ENCODE results near the gene ANGPT4.
"Not testable (repeated sequence)": the region's sequence is repeated elsewhere in the genome, so short reads cannot be mapped to it uniquely, and the experiment has no call there.

Gene ANGPT4

GRCh38 chr20:841568-842546, 74.3 kb downstream of the ANGPT4 start:
- no peak for DNase-seq

GRCh38 chr20:840858-841567, 75.1 kb downstream of the ANGPT4 start:
- peak; percentile 34 for DNase-seq

- no peak for DNase-seq
Measured at GRCh38 chr20:840503-840857, 75.7 kb downstream of the ANGPT4 start.

DNA sequence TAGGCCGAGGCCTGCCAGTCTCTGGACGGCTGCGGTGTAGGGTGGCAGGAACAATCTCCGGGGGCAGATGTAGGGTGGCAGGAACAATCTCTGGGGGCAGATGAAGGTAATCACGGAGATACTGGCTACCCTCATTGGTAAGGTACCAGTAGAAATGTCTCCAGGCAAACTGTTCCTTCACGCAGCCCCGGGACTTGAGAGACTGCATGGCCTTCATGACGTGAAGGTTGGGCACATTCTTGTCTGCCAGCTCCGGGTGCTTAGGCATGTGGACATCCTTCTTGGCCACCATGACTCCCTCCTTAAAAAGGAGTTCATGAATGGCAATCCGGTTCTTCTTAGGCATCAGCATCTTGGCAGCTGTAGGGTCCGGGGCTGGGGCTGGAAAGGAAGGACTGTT, 76.5 kb downstream of the ANGPT4 start:
- DNase-seq, result no peak

DNA sequence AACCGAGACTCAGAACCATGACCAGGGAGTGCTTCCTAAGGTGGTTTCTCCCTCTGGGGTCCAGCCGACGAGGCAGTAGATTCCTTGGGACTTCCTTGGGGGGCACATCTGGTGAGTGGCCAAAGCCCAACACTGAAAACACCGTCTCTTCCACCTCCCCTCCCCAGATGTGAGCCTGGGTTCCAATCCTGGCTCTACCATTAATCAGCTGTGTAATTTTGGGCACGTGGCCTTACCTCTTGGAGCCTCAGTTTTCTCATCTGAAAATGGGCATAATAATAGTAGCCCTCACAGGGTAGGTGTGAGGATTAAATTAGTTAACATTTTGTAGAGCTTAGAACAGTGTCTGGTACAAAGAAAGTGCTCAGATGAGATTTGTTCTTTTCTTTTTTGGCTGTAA, 77.1 kb downstream of the ANGPT4 start:
- DNase-seq, result no peak

DNA sequence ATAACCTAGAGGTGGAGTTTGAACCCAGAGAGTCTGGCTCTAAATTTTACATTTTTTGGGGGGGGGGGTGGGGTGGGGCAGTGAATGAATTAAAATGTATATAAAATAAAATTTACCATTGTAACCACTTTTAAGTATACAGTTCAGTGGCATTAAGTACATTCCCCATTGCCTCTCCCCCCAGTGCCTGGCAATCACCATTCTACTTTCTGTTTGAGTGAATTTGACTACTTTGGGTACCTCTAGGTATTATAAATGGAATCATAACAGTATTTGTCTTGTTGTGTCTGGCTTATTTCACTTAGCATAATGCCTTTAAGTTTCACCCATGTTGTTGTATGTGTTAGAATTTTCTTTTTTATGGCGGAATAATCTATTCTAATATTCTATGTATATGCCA, 79.9 kb downstream of the ANGPT4 start:
- DNase-seq, result no peak

- DNase-seq, result peak; percentile 40
Measured at GRCh38 chr20:835608-836045, 80.5 kb downstream of the ANGPT4 start.

DNA sequence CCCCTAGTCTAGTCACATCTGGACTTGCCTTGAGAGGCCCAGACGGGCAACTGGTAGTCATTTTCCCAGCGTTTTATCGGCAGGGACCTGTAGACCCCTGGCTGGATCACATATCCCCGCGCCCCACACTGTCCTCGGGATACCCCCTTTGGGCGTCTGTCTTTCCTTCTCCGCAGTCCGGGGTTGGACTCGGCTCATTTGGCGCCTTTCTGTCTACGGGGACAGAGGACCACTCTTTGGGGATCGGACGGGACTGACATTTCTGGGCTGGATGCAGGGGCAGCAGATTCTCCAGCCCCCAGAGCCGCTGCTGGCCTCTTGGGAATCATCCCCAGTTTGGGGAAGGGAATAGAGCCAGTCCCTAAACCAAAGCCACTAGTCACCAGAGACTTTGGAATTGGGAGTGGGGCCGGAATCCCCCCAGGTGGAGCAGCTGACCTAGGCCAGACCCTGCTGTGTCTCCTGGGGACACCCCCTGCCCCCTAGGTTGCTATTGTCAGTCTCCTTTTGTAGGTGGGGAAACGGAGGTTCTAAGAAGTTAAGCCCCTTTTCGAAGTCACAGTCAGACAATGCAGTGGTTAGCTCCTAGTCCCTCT, 81.9 kb downstream of the ANGPT4 start:
- DNase-seq, result no peak

GRCh38 chr20:833450-834150, 82.5 kb downstream of the ANGPT4 start, which contains the start of gene FAM110A:
Gene FAM110A (plus strand): TSS chr20:833715. CDS start chr20:844805, 11,090 bp downstream.
- peak; percentile 94 for DNase-seq

DNA sequence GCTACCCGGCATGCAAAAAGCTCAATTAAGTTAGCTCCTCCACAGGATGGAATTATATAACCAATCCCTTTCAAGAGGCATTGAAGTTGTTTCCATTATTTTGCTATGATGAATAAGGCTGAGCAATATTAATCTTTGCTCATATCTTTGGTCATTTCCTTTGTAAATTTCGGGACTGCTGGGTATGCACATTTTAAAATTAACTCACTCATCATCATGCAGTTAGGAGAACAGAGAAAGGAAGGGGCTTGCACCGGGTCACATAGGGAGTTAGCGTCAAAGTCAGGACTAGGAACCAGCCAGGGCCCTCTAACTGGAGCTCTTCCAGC, 83.0 kb downstream of the ANGPT4 start:
- DNase-seq, result no peak

- DNase-seq, result no peak
Measured at GRCh38 chr20:831956-832355, 84.2 kb downstream of the ANGPT4 start.

- DNase-seq, result no peak
Measured at GRCh38 chr20:831251-831650, 84.9 kb downstream of the ANGPT4 start.

- DNase-seq, result no peak
Measured at GRCh38 chr20:830011-830521, 86.1 kb downstream of the ANGPT4 start.

GRCh38 chr20:829551-829950, 86.6 kb downstream of the ANGPT4 start:
- DNase-seq, result no peak

DNA sequence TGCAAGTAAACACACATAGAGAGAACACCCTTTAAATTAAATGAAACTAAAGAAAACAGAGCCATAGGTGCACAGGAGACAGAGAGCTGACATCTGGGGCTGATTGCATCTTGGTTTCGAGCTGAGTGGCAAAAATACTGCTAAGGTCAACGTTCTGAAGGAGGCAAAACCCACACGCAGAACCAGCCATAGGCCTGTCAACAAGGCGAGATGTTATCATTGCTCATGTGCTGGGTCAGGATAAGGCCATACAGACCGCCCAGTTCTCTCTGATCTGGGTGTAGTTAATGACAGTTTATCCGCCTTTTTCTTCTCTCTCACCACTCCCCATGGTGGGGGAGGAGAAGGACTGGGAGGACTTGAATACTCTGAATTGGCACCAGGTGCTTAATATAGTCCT, 87.1 kb downstream of the ANGPT4 start:
- DNase-seq, result no peak

- not testable (repeated sequence) for DNase-seq
Measured at GRCh38 chr20:827981-828380, 88.2 kb downstream of the ANGPT4 start.

DNA sequence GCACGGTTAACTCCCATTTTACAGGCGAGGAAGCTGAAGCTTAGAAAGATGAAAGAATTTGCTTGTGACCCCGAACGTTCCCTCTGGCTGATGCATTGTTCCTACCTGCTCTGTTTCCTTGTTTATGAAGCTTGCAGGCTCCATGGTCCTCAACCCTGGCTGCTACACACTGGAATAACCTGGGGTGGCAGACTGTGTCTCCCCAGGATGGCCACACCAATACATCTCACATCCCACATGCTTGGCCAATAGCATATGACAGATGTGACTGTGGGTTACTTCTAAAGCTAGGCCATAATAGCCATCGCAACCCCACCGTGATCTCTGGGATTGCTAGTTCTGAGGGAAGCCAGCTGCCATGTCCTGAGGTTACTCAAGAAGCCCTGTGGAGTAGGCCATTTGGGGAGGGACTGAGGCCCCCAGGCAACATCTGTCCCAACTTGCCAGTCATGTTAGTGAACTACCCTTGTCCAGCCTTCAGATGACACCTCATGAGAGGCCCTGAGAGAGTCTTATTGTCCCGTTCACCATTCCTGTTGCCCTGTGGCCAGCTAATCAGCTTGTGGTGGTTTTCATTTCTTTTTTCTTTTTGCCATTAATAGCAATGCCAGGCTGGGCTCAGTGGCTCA, 89.3 kb downstream of the ANGPT4 start:
- no peak for DNase-seq

DNA sequence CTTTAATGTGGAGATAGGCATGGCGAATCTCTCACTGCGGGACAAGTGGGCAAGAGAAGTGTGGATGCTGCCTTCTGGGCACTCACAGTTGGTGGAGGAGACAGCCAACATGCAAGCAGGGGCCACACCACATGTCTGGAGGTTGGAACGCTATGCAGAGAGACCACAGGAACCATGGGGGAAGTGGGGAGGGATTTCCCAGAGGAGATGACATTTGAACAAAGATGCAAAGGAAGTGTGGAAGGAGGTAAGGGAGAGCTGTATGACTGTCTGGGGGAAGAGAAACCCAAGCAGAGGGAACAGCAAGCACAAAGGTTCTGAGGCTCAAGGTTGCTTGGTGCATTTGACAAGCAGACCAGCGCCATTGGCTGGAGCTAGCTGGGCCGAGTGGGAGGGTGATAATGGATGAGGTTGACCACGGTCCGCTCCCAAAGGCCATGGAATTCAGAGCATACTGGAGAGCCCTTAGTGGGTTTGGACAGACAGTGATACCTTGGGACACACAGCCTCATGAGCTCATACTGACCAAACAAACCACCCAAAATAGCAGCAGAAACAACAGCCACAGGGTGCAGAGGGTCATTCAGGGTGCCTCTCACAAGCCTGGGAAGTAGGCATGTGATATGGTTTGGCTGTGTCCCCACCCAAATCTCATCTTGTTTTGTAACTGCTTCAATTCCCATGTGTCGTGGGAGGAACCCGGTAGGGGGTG, 90.3 kb downstream of the ANGPT4 start:
- no peak for DNase-seq

- DNase-seq, result no peak
Measured at GRCh38 chr20:824916-825315, 91.2 kb downstream of the ANGPT4 start.

- DNase-seq, result no peak
Measured at GRCh38 chr20:824490-824889, 91.6 kb downstream of the ANGPT4 start.

GRCh38 chr20:823574-823902, 92.6 kb downstream of the ANGPT4 start:
- DNase-seq, result no peak

Data from stimulated activated CD4-positive, alpha-beta T cell treated with anti-CD3 and anti-CD28 coated beads, Interleukin-4, amount 100 ng/mL, for 1 hour (primary cell).